Heart right ventricle (tissue), 16 donors: ENCODE results near the gene PPP2R3A. TPM values are rescaled to one million over a fixed set of nuclear protein-coding genes. Genes with fewer than 3 reads are reported as not detected.

Source experiments
- ATAC-seq, 8 donors: fragments of 200-7000 bp; cut with Tn5 transposase; one replicate each; pipeline ENCODE4 v1.9.1; 2020; ENCODE audit warnings: mild to moderate bottlenecking in 8 of 8, moderate library complexity in 8 of 8, moderate number of reproducible peaks in 1 of 8
- DNase-seq, 2 donors: peaks; one replicate each; pipeline ENCODE4 v3.0.0-alpha.2; 2020
- H3K27ac ChIP-seq, 10 donors: fragments of 200-600 bp; sonication (generic) in 2 of 10; one replicate each; pipeline versions ENCODE4 v1.5.0 to v1.8.0; 2020 to 2022; ENCODE audit warnings: mild to moderate bottlenecking in 3 of 10
- H3K27me3 ChIP-seq, 7 donors: fragments of 200-600 bp; one replicate each; pipeline ENCODE4 v1.8.0; 2021 to 2022; ENCODE audit warnings: mild to moderate bottlenecking in 2 of 7
- H3K36me3 ChIP-seq, 9 donors: fragments of 200-600 bp; sonication (generic) in 1 of 9; one replicate each; pipeline versions ENCODE4 v1.5.0 to v1.8.0; 2020 to 2022; ENCODE audit warnings: mild to moderate bottlenecking in 2 of 9
- H3K4me1 ChIP-seq, 9 donors: fragments of 200-600 bp; sonication (generic) in 1 of 9; one replicate each; pipeline versions ENCODE4 v1.5.0 to v1.8.0; 2020 to 2022; ENCODE audit warnings: mild to moderate bottlenecking in 4 of 9
- H3K4me3 ChIP-seq, 10 donors: fragments of 200-600 bp; sonication (generic) in 2 of 10; one replicate each; pipeline versions ENCODE4 v1.5.0 to v1.8.0; 2020 to 2022; ENCODE audit warnings: mild to moderate bottlenecking in 7 of 10, moderate library complexity in 2 of 10
- H3K9me3 ChIP-seq, 11 donors: fragments of 200-600 bp in 10 of 11; sonication (generic) in 2 of 11; one replicate each; pipeline versions ENCODE4 v1.5.0 to v1.8.0; 2013 to 2022; ENCODE audit warnings: mild to moderate bottlenecking in 2 of 11, control low read depth in 1 of 11, moderate library complexity in 1 of 11
- WGBS, 2 donors: extraction: QIAGEN DNeasy Blood & Tissue Kit; methylation state at CpG; one replicate each; pipeline ENCODE4 v1.1.7; 2013; ENCODE audit warnings: inconsistent platforms in 1 of 2; 5-methylcytosine and 5-hydroxymethylcytosine counted together
- intact Hi-C, 10 donors: fragments of 100-400 bp; cut with DNase I; formaldehyde crosslinking; loops; one replicate each; pipeline versions ENCODE4 v1.11.1 to v1.14.2; 2022
- polyA plus RNA-seq, 2 donors: library from polyadenylated mRNA; stranded (reverse); fragments of 200-250 nt; gene quantifications; one replicate each; pipeline ENCODE4 v1.2.3, GENCODE V29; 2013
- total RNA-seq, 10 donors: library from RNA; stranded (reverse); fragmentation: NEBNext Ultra II Directional in 3 of 10; extraction: Animal tissue kit (Norgen Biotek cat#: 25700) in 3 of 10; gene quantifications; one replicate each; pipeline versions ENCODE4 v1.2.1 to v1.2.4, GENCODE V29; 2021 to 2023
- TF ChIP-seq, protein P1 (sequence below), 9 donors: fragments of 200-600 bp; sonication (generic) in 2 of 9; IDR thresholded peaks; one replicate each; pipeline versions ENCODE4 v1.5.0 to v1.8.0; 2021 to 2022; ENCODE audit warnings: antibody characterized with exemption in 9 of 9, mild to moderate bottlenecking in 5 of 9, moderate library complexity in 1 of 9
- donor health status: Arrhythmogenic right ventricular cardiomyopathy.
- donor health status: ischemic (EF 13 %, LVEDD 7.1; RV severe dilation, severe dysfunction).
- donor health status: healthy with polysubstance abuse.
- donor health status: DM: no; HTN: yes; CAD: no.
- donor health status: DM: no; HTN: no; CAD: no.
- donor health status: ischemic (EF 25% LVEDD 6.9; RV normal size, moderate dysfunction).
- donor health status: ischemic (EF 25% LVEDD 5.7; RV mildly dilated, moderate dysfunction).
- donor health status: healthy.
- donor health status: DM: yes; HTN: yes; CAD: no.
- donor health status: Ischemic cardiomyopathy.
- donor health status: ischemic (EF 35%, LVEDD 5.7; RV mildly dilated, moderate dysfunction).
- donor health status: nonischemic (EF 11% LVEDD 7.7; RV severe dilation, severe dysfunction).
- donor health status: DM: yes; HTN: yes; CAD: no.
- donor health status: PGD.
- donor health status: ischemic (EF 29% LVEDD 5.4; RV normal size, mild dysfunction).
- donor health status: nonischemic (EF 23%, LVEDD 6.1; RV moderate dilation, normal function).

The PPP2R3A gene
- total and polyA plus RNA-seq, 12 donors: 4.9 to 148 (median 106) TPM

DNA sequence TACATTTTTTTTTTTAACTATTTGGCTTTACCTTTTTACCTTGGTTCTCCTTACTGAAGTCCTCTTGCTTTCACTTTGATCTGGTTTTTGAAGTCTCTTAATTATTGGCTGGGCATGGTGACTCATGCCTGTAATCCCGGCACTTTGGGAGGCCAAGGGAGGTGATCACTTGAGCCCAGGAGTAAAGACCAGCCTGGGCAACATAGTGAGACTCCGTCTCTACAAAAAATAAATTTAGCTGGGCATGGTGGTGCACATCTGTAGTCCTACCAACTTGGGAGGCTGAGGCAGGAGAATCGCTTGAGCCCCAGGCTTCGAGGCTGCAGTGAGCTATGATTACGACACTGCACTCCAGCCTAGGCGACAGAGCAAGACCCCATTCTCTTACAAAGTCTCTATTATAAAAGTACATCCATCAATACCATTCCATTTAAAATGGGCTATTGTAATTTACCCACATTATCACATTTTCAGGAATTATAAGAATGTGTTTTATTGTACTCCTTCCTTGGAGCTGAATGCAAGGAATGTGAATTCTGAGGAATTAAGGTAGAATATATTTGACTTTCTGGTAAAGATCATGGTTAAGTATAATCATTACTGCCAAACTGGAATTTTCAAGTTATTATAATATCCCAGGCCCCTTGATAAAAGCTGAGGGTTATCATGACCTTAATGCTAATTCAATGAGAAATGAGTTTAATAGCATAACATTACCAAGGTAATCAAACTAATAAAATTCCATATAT is 181.6 kb downstream of the PPP2R3A start:
- Histone ChIP-seq H3K27ac (no peak overlapping the region), H3K27me3 (no peaks in the 10 kb centered on the region), H3K9me3 (no peaks in the 10 kb centered on the region), H3K36me3 (peaks cover 0 to 75% (median 17%) of the 10 kb centered on the region in 9 donors), H3K4me3 (no peak overlapping the region), H3K4me1 (peaks cover 0 to 55% (median 40%) of the 10 kb centered on the region in 9 donors)
- no peak for ATAC-seq
- DNase-seq: no peak
- WGBS, 2 donors: 96% methylated on average over 6 of the region's 6 CpGs
- TF ChIP-seq, protein P1, sequence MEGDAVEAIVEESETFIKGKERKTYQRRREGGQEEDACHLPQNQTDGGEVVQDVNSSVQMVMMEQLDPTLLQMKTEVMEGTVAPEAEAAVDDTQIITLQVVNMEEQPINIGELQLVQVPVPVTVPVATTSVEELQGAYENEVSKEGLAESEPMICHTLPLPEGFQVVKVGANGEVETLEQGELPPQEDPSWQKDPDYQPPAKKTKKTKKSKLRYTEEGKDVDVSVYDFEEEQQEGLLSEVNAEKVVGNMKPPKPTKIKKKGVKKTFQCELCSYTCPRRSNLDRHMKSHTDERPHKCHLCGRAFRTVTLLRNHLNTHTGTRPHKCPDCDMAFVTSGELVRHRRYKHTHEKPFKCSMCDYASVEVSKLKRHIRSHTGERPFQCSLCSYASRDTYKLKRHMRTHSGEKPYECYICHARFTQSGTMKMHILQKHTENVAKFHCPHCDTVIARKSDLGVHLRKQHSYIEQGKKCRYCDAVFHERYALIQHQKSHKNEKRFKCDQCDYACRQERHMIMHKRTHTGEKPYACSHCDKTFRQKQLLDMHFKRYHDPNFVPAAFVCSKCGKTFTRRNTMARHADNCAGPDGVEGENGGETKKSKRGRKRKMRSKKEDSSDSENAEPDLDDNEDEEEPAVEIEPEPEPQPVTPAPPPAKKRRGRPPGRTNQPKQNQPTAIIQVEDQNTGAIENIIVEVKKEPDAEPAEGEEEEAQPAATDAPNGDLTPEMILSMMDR (IDR thresholded peaks at IDR 0.05): no peak
- intact Hi-C loops: loop anchor here in 2 of 10 donors (10.0 kb wide), 1 partner anchor 48 kb away; the partner anchor contains the start of gene MSL2 (in 2 of the 2)

DNA sequence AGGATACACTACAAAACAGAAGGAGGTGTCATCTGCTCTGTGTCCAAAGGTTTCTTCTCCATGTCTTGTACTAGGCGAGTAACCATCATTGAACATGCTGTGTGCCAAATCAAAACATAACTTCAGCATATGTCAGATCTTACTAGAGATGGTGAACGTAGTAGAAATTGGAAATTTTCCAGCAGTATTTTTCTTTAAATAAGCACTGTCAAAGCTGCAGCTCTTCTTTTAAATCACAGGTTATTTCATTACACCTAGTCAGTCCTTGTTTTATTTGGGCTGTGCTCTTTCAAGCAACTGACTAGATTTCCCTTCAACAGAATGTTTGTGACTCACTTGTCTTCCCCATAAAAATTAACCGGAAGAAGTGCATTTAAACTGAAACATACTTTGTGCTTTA is 184.1 kb downstream of the PPP2R3A start:
- H3K27me3 ChIP-seq: no peaks in the 10 kb centered on the region
- TF ChIP-seq, protein P1 (IDR thresholded peaks at IDR 0.05): no peak
- no peak for ATAC-seq
- no peak for DNase-seq
- H3K36me3 ChIP-seq: peaks cover 0 to 69% (median 17%) of the 10 kb centered on the region in 9 donors
- no peaks in the 10 kb centered on the region for H3K9me3 ChIP-seq
- intact Hi-C loops: loop anchor here in 4 of 10 donors (5.0 to 10.0 kb wide), 2 partner anchors 43 to 45 kb away; partner anchors contain the start of gene MSL2 (in 2 of the 4)
- H3K27ac ChIP-seq: no peak overlapping the region
- 64 to 68% methylated on average over 3 of the region's 3 CpGs for WGBS, 2 donors
- H3K4me1 ChIP-seq: peaks cover 0 to 58% (median 40%) of the 10 kb centered on the region in 9 donors
- no peak overlapping the region for H3K4me3 ChIP-seq

DNA sequence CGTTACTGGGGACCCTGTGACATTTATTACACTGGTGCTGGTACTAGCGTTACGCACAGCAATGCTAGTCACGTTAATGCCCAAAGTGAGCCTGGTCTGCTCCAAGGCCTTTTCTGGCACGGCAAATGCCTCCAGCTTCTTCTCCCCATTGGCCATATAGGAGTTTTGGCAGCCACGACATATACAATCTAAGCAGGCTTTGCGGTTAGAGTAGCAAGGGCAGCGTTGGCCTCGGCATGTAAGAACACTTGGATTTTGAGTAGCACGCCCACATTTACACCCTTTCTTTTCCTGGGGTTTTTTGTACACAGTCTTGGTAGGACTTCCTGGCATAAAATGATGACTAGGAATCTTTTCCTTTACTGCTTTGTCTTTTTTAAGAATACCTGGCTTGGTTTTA is 185.7 kb downstream of the PPP2R3A start:
- intact Hi-C loops: loop anchor here in 2 of 10 donors (5.0 kb wide), 1 partner anchor 41 kb away; no protein-coding TSS in a partner anchor
- WGBS, 2 donors: 77 to 81% methylated on average over 10 of the region's 10 CpGs
- Histone ChIP-seq H3K36me3 (peaks cover 0 to 54% (median 14%) of the 10 kb centered on the region in 9 donors), H3K27ac (no peak overlapping the region), H3K27me3 (no peaks in the 10 kb centered on the region), H3K4me3 (no peak overlapping the region), H3K4me1 (peaks cover 0 to 58% (median 36%) of the 10 kb centered on the region in 9 donors), H3K9me3 (no peaks in the 10 kb centered on the region)
- TF ChIP-seq, protein P1 (IDR thresholded peaks at IDR 0.05): no peak
- no peak for DNase-seq
- peak in 1 of 8 donors; percentile 22 for ATAC-seq

DNA sequence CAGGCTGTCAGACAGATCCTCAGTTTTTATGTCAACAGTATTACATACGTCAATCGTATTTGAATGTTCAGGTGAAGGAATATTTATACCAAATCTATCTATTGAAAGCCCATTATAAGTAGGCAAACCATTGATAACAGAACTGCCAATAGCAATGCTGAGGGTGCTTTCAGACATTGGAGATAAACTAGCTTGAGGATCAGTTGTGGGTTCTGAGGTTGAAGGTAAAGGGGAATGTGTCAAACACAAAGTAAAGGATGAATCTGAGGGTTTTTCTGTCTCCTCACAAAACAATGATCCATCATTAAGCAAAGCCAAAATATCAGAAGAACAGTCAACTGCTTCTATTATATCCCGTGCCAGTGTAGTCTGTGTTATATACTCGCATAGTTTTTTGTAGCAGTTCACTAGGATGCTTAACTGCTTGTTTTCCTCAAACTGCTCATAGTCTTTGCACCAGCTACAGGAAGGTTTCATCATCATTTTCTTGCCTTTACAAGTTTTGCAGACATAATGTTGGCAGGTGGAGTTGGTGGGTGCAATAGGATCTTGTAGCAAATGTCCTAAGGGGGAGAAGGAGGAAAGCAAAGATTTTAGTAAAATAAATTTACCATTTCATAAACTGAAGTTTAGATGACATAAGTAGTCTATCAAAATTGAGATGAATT is 186.8 kb downstream of the PPP2R3A start:
- Histone ChIP-seq H3K27me3 (no peaks in the 10 kb centered on the region), H3K27ac (no peak overlapping the region), H3K9me3 (no peaks in the 10 kb centered on the region), H3K4me1 (peaks cover 0 to 51% (median 29%) of the 10 kb centered on the region in 9 donors), H3K36me3 (peaks cover 0 to 49% (median 14%) of the 10 kb centered on the region in 9 donors), H3K4me3 (no peak overlapping the region)
- intact Hi-C loops: loop anchor here in 2 of 10 donors (5.0 kb wide), 1 partner anchor 40 kb away; no protein-coding TSS in a partner anchor
- WGBS, 2 donors: 75 to 78% methylated on average over 4 of the region's 4 CpGs
- DNase-seq: no peak
- no peak for ATAC-seq
- TF ChIP-seq, protein P1 (IDR thresholded peaks at IDR 0.05): no peak
